NCI-H1436 treated with DMSO at 0.1 percent for 48 hours (cell line): Measurements from ENCODE around the gene TRERF1.

ENCODE experiments used
- DNase-seq: peaks from one replicate; lab custom pipeline; 2025; lab: John Stamatoyannopoulos, UW

TRERF1 gene

DNA sequence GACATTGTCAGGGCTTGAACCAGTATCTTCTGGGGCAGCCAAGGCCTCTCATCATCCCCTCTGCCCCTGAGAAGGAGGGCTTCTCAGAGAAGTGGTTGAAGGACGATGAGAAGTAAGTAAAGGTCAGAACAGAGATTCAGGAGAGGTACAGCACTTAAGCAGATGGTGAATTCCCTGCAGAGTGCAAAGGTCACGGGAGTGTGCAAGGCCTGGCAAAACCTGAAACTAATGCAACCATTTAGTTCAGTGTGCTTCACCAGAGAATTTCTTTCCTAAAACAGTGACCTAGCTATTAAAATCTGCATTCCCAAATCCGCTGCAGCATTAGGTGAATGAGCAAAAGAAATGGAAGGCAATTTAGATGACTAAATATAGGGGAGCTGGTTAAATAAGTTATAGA, 58.4 kb downstream of the TRERF1 start:
- no peak for DNase-seq

DNA sequence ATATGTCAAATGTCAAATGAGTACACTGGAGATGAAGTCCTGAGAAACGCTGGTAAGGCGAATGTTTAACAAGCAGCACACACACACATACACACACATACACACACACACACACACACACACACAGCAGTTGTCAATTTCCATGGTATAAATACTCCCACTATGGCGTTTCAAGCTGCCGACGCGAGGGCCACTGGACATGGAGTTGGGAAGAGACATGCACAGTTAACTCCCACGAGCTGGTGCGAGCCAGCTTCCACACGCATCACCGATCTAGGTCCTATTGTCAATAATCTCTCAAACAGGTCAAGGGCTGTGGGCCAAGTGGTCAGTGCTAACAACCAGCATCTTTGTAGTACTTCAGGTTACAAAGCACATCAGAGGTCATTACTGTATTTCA, 58.9 kb downstream of the TRERF1 start:
- DNase-seq: no peak

DNA sequence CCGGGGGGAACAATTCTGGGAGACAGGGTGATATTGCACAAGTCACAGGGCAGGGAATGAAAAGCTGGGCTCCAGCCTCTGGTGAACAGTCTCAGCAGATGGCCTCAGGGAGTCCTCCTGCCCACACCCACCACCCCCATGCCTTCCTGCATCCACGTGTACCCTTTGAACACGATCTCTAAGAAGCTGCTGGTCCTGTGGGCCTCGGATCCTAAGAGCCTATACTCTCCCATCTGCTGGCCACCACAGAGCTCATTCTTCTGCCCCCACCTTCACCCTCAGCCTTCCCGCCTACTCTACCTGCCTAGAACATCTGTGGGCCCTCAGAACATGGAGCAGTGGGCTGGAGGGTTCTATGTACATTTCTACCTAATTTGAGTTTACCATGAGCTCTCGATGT, 60.3 kb downstream of the TRERF1 start:
- DNase-seq: no peak

DNA sequence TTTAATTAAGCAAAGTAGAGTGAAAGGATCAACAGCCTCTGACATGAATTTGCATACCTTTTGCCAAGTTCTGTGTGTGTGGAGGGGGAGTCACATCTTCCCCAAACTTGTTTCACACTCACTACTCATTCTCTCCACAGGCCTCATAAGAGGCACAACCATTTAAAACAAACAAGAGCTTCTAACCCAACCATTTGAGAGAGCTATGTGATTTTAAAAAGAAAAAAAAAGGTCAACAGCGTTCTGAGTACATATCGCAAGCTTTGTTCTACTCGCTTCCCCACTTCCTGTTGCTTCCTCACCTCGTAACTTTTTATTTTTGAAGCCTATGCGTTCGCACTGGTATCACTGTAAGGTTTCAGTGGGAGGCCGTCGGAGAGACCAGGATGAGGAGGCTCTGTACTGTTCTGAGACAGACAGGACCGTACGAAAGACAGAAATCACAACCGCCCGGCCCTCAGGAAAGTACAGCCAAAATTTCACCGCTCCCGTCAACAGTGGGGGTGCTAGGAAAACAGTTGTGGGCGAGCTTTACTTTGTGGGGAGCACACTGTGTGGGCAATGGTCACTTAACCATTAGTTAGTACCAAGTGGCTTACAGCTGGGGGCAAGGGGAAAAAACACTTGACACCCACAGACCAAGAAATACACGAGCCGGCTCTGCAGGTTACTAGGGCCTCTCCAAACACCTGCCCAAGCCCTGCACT, 61.3 kb downstream of the TRERF1 start:
- no peak for DNase-seq

DNA sequence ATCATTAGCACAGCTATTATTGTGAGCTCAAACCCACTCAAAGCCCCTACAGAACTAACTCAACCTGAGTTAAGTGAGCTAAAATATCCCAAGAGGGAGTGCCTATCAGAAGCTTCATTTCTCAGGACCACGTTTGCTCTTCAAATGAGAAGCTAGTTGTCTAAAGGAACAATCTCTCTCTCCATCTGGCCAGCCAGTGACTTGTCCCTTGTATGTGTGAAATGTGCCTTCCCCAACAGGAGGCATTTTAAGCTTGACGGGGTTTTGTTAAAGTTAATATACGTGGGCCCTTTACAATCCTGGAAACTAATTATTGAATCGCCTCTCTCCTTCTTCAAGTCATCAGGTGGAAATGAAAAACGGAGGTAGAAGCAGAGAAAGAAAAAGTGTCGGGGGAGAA, 62.0 kb downstream of the TRERF1 start:
- DNase-seq: no peak

DNA sequence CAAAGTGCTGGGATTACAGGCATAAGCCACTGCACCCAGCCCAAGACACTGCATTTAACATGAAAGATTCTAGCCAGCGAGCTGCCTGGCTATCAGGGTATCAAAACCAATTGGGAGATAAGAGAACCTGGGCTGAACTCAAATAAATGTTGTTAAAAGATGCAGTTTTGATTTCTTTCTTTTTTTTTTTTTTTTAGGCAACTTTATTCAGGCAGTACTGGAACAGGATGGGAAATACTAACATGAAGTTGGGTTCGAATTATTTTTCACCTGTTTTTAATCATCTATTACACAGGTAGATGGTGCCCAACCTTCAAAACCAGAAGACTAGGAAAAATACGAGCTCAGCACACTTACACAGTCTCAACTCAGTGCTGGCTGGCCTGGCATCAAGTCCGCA, 63.7 kb downstream of the TRERF1 start:
- DNase-seq: no peak

DNA sequence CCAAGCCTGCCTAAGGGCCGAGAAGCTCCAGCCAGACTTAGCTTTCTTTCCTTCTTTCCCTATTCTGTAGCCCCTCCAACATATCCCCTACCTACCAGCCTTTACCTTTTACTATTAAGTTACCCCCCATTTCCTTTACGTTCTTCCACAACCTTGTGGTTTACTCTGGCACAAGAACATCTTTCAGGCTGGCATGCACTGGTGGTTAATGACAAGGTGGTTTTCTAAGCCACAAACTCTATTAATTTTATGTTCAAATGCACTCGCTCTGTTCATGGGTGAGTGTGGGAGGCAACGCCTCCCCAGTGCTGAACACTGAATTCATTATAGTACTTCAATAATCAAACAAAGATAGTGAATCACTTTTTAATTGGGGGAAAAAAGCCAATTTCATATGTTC, 64.4 kb downstream of the TRERF1 start:
- DNase-seq: no peak

DNA sequence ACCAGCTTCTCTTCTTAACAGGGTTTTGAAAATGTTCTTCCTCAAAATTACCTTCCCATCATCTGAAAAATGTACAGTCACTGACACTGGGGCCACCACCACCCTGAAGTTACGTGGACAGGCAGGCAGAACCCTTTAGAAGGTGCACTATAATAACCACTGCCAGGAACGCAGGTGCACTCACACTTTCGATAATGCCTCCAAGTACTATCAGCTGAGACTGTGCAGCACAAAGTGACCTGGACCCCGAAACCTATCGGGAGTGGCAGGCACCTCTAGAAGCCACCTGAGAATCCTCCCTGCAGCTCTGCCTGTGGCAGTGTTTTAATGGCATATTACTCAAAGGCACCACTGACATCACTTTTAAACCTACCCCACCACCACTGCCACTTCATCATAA, 66.4 kb downstream of the TRERF1 start:
- no peak for DNase-seq

DNA sequence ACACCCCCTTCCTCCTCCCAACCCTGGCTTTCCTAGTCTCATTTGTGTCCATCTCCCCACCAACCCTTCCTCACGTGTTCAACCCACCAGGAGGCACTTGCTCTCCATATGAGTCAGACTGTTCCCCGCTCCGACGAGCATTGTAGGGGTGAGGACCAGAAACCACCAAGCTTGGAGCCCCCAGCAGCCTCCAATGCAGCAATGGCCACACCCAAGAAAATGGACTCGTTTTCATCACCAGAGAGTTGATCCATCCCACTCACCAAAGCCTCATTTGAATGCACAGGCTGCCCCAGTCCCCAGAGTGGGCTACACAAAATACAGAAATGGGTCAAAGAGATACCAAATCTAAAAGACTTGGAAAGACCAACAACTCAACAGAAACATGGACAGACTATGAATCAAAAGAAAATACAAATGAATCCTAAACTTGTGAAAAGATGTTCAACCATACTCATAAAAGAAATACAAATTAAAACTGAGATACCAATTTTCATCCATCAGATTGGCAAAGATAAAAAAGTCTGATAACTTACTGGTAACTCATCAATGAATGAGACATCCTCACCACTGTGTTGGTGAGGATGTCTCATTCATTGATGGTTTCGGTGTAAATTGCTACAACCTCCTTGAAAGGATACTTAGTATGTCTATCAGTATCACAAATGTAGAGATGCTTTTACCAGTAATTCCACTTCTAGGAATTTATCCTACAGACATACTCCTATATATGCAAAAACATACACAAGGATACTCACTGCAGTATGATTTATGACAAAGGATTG, 68.1 kb downstream of the TRERF1 start:
- DNase-seq: no peak

DNA sequence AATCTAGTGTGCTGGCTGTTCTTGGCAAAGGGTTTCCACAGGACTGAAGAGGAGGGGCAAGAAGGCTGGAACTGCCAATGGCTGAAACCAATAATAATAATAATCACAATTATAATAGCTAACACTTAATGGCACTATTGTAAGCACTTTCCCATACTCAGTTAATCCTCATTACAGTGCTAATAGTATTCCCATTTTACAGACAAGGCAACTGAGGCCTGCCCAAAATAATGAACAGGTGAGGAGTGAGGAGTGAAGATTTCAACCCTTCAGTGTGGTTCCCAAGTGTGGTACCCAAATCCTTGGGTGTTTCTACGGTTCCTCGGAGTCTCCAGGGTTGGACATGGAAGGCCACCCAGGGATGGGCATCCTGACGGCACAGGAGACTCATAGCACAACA, 69.9 kb downstream of the TRERF1 start:
- DNase-seq: no peak

DNA sequence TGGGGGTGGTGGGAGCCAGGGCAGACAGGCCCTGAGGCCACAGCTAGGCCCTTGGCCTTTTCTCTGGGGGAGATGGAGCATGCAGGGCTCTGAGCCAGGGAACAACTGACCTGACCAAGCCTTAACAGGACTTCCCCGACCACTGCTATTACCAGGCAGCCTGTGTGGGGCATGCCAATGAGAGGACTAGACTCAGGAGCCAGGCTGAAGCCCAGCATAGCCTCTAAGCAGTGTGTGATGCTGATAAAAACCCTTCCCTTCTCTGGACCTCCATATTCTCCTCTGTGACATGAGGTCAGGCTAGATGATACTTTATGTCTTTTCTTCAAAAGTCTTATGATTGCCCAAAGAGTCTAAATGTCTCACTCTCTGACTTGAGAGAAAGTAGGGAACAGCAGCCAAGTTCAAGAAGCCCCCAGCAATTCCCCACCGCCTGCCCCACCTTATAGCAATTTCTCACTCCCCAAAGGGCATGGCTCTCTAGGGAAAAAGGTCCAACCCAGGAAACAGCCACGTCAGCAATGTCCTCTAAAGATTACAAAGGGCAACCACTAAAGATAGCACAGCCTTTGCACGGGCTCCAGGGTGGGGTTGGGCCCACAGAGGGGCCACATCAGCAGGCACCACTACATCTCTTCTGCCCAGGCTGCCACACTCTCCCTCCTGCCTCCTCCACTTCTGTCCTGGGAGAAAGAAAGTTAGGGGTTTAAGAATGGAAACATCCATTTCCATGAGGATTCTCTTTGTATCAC, 71.3 kb downstream of the TRERF1 start:
- no peak for DNase-seq

DNA sequence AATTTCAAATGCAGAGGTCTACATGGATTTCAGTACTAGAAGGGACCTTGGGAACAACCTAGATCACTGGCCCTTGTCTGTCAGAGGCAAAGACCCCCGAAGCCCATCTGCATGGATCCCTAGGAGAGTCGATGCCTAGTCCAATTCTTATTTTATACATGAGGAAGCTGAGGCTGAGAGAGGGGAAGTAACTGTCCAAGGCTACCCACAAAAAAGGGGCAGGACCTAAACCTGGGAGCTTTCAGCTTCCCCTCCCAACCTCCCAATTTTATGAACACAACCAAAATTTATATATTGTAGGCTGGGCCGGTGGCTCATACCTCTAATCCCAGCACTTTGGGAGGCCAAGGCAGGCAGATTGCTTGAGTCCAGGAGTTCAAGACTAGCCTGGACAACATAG, 73.2 kb downstream of the TRERF1 start:
- DNase-seq: no peak

DNA sequence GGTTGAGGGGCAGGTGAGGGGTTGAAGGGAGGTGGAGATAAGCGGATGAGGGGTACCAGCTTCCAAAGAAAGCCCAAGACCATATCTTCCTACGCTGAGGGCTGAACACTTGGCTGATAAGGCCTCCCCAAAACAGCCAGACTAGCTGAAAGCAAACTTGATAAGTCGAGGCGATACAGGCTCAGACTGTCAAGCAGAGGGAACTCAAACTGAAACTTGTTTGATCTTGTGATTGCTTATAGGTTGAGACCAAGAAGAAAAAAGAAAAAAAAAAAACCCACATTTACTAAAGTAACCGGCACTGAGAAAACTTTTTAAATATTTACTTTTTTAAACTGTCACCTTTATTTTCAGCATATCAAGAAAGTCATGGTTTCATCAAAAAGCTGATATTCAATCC, 73.6 kb downstream of the TRERF1 start:
- DNase-seq: no peak

DNA sequence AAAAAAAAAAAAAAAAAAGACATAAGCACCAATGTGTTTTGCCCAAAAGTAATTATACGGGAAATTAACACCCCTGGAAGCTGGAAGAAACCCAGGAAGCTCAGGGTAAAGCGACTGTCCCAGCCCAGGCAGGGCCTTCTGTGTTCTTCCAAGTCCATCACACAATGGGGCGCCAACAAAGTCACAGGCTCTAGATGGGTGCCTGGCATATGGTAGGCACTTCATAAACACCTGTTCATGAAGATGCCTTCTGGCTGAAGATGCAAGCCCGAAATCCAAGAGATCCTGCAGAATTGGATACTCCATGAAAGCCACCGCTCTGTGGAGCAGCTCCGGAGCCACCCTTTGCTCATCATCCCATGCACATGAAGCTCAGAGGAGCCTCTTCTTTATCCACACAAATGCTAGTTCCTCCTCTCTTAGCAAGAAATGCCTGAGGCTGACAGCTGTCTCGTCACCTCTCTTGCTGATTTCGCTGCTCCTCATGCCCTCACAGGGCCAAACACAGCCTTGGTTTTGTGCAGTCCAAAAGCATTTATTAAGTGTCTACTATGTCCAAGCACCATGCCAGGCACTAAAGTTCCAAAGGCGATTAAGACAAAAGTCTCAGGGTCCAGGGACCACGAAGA, 76.6 kb downstream of the TRERF1 start:
- DNase-seq: no peak

DNA sequence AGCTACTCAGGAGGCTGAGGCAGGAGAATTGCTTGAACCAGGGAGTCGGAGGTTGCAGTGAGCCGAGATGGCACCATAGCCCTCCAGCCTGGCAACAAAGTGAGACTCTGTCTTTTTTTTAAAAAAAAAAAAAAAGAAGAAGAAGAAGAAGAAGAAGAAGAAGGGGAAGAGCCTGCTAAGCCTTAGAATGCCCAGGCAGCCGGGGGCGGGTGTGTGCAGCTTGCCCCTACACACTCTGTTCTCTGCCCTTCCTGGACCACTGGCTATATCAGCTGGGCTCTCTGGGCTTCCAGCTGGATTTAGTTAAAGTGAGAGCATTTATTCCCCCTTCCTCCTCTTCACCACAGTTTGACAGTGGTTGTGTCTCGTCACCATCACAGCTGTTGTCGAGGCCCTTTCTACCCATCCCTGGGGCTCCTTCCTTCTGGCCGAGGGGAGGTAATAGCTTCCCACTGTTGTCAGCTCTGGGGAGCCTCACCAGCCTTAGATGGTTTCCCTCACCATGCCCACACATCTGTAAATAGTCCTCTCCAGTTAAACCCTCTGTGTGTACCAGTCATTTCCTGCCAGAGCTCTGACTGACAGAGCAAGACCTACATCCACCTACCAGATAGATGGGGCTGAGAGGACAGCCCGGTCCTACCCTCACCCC, 77.6 kb downstream of the TRERF1 start:
- DNase-seq: no peak

DNA sequence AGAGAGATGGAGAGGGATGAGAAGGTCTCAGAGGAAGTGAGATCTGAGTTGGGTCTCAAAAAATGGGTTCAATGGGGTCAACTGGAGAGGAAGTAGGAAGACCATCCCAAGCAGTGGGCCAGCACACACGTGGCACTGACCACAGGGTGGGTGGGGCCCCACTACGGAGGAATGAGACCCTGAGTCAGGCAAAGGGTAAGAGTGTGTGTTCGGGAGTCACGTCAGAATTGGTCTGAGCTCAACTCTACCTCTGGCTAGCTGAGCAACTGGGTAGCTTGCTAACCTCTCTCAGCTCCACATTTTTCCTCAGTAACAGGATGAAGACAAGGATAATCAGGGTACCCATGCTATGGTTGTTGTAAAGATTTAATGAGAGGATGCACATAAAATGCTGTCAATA, 79.0 kb downstream of the TRERF1 start:
- no peak for DNase-seq

DNA sequence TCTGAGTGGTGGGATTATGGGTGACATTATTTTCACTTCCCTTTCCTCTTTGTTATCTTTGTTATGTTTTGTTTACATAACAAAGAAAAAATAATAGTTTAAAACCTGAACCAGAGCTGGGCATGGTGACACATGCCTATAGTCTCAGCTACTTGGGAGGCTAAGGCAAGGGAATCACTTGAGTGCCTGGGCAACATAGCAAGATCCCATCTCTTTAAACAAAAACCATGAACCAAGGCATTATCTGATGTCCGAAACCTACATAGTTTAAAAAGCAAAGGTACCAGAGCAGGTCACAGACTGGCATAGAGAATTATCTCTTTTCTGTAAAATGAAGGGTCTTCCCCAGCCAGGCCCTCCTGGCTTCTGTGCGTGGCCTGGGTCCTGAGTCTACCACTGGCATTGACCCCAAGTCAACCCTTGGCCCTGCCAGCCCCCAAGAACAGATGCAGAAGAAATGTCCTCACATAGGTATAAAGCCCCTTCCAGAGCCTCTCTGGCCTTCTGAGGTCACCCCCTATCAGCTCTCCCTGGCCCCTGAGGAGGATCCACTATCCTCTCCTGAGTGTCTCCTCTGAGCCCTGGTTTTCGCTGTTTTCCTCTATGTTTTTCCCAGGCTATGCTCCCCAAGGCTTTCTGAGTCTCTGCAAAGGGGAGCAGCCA, 81.3 kb downstream of the TRERF1 start:
- DNase-seq: no peak

DNA sequence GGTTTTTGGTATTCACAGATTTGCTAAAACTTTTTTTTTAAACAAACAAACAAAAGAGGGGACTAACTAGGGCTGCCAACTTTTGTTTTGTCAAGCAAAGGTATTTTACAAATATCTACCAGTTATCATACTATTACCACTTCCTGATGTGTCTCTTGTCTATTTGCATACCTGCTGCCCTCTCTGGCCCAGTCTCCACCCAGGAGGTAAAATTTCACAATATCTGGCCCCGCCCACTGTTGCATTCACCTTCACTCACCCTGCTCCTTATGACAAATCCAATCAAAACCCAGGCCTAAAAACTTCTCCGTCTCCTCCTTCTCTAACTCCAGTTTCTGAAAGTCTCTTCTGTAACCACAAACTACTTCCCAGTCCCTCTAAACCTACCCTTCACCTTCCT, 82.2 kb downstream of the TRERF1 start:
- DNase-seq: no peak

DNA sequence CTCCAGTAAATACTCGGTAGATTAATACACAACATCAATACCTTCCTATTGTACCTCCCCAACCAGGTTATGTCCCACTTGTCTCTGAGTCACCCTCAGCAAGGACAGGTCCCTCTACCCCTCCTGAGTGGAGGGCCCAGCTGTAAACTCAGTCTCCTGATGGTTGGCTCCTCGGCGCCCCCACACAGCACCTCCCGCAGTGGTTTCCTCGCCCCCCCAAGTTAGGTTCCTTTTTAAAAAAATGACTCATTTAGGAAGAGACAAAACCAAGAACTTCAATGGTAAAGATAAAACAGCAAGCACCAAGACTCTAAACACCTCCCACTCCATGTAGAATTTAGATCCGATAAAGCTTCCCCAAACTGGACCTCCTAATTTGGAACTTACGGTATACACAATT, 83.5 kb downstream of the TRERF1 start:
- no peak for DNase-seq

DNA sequence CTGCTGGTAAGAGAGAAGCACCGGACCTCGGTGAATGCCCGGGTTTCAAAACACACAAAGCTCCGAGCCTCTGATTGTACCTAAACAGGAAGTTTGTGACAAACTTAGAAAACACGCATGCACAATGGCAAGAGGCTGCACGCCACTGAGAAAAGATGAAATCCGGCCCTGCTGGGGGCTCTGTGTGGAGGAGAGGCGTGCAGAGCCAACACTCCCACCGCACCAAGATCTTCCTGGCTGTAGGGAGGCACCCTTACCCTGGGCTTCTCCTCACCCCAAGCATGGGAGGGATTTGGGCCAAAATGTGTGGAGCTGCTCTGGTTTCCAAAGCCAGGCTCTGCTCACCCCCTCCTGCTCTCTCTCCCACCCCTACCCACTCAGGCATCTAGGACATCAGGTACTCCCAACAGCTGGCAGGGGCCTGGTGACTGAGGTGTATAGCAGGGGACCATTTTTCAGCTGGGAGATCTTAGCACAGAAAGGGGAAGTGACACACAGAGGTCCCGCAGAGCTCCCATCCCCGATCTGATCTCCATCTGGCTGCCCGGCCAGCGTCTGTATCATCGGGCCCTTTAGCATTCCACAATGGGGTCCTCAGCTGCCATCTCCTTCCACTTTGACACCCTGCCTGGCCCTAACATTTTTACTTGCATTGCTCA, 84.2 kb downstream of the TRERF1 start:
- no peak for DNase-seq

DNA sequence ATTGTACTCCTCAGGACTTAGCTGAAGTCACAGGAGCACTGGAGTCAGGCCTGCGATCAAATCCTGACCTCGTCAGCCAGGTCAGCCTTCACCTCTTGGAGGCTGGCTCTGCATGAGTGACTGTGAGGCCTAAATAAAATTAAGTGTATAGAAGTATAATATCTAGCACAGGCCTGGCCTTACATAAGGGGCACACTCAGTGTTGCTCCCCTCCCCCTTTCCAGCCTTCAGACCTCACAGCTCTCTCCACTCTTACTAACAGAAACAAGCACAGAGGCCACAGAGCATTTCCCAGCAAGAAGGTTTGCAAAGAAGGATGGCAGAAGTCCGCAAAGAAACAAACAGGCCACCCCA, 84.8 kb downstream of the TRERF1 start:
- DNase-seq: no peak
